CD4-positive, alpha-beta T cell treated with Interleukin-15 for 1 hour (primary cell): Measurements from ENCODE around the gene RBM4.
"Not testable (repeated sequence)": the region's sequence is repeated elsewhere in the genome, so short reads cannot be mapped to it uniquely, and the experiment has no call there.

ENCODE experiments used
- DNase-seq: peaks from one replicate; pipeline ENCODE4 v3.0.0-alpha.2; 2020

The RBM4 gene

GRCh38 chr11:66638177-66639065 is at the start of gene RBM4:
RBM4 (plus strand) TSS chr11:66638703; CDS start chr11:66639712, 1,009 bp downstream.
- DNase-seq = peak; percentile 98

GRCh38 chr11:66589315-66589714 is 49.2 kb upstream of the RBM4 start:
- DNase-seq = not testable (repeated sequence)

- DNase-seq = no peak
These were observed 48.4 kb upstream of the RBM4 start for GRCh38 chr11:66589996-66590675.

GRCh38 chr11:66591175-66591574 is 47.3 kb upstream of the RBM4 start:
- DNase-seq = no peak

GRCh38 chr11:66592457-66593302 is 45.8 kb upstream of the RBM4 start, which contains the start of the genes CCDC87 and CCS:
CCDC87 (minus strand) TSS chr11:66593063; CDS start chr11:66593015, 48 bp downstream.
CCS (plus strand) TSS chr11:66593185; CDS start chr11:66593262, 77 bp downstream.
- peak; percentile 99 for DNase-seq

- DNase-seq = no peak
These were observed 45.2 kb upstream of the RBM4 start for GRCh38 chr11:66593303-66593635.

- DNase-seq = no peak
These were observed 44.9 kb upstream of the RBM4 start for GRCh38 chr11:66593650-66594049.

- DNase-seq = no peak
These were observed 43.1 kb upstream of the RBM4 start for GRCh38 chr11:66595245-66595904.

GRCh38 chr11:66598993-66599392 is 39.5 kb upstream of the RBM4 start:
- no peak for DNase-seq

- DNase-seq = no peak
These were observed 38.3 kb upstream of the RBM4 start for GRCh38 chr11:66600219-66600618.

- DNase-seq = no peak
These were observed 37.8 kb upstream of the RBM4 start for GRCh38 chr11:66600631-66601233.

- DNase-seq = no peak
These were observed 35.4 kb upstream of the RBM4 start for GRCh38 chr11:66603072-66603471.

GRCh38 chr11:66604155-66604554 is 34.3 kb upstream of the RBM4 start:
- DNase-seq = no peak

- not testable (repeated sequence) for DNase-seq
These were observed 31.9 kb upstream of the RBM4 start for GRCh38 chr11:66606608-66607007.

- DNase-seq = peak; percentile 28
These were observed 31.2 kb upstream of the RBM4 start for GRCh38 chr11:66607126-66607834.

GRCh38 chr11:66609721-66610617 is 28.5 kb upstream of the RBM4 start:
- DNase-seq = no peak

GRCh38 chr11:66612458-66612857 is 26.0 kb upstream of the RBM4 start:
- no peak for DNase-seq

- DNase-seq = no peak
These were observed 24.4 kb upstream of the RBM4 start for GRCh38 chr11:66614073-66614472.

- DNase-seq = peak; percentile 99
These were observed 21.9 kb upstream of the RBM4 start, which contains the start of gene RBM14 for GRCh38 chr11:66616379-66617154. RBM14 (plus strand) TSS chr11:66616630; CDS start chr11:66616721, 91 bp downstream.
